ENCODE measurements around the gene NHSL2.

Gene NHSL2

GRCh38 chrX:71993371-71993770 lies 82.7 kb downstream of the NHSL2 start:
- no peak for DNase-seq

DNA sequence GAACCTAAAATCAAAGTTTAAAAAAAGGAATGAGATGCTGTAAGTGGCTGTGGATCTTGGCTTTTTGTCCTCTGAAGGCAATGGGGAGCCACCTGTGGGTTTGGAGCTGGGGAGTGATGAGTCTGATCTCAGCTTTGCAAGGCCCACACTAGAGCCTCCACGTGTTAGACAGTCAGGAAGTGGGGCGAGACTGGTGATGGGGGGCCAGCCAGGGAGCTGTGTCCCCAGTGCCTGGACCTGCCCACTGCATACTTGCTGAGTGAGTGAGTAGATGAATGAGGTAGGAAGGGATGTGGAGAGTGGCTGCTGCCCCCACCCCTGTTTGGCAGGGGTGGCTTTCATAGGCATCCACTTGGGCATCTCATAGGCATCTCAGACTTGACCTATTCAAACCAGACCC lies 84.0 kb downstream of the NHSL2 start:
- DNase-seq: no peak

GRCh38 chrX:71995122-71995521 lies 84.5 kb downstream of the NHSL2 start:
- no peak for DNase-seq

- DNase-seq: no peak
These were observed 85.5 kb downstream of the NHSL2 start for GRCh38 chrX:71996136-71996535.

DNA sequence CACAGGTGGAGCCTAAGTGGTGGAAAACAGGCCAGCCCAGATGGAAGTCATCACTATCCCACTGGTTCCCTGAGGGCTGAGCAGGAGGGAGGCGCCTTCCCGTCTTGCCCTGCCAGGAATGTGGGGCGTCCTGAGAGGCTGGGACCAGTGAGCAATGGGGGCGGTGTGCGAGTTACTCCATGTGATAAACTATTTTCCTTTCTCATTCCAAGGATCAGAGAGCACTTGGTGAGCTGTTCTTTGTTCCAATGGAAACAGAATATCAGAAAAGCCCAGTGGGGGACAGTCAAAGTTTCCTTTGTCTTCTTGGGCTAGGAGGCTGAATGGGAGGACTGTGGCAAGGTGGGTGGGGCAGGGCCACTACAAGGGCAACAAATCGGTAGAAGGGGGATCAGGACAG lies 86.2 kb downstream of the NHSL2 start:
- no peak for DNase-seq

DNA sequence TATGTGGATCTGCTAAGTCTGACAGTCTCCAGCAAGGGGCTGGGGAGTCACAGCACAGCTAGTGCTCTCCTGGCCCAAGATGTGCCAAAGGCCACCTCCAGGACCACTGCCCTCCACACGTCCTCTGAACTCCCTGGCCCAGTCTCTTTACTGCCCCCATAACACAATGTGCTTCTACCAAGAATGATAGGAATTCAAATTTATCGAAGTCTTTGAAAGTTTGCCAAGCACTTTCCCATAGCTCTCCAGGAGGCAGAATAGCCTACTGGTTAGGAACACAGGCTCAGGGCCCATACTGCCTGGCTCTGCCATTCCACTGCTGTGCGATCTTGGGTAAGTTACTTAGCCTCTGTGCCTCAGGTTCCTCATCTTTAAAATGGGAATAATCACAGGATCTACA lies 86.7 kb downstream of the NHSL2 start:
- DNase-seq: no peak

- DNase-seq: no peak
These were observed 88.3 kb downstream of the NHSL2 start for GRCh38 chrX:71998836-71999509.

- no peak for DNase-seq
These were observed 88.9 kb downstream of the NHSL2 start for GRCh38 chrX:71999535-71999934.

- DNase-seq: no peak
These were observed 90.8 kb downstream of the NHSL2 start for GRCh38 chrX:72001471-72001870.

GRCh38 chrX:72001906-72002305 lies 91.3 kb downstream of the NHSL2 start:
- DNase-seq: no peak

- no peak for DNase-seq
These were observed 92.2 kb downstream of the NHSL2 start for GRCh38 chrX:72002875-72003274.

DNA sequence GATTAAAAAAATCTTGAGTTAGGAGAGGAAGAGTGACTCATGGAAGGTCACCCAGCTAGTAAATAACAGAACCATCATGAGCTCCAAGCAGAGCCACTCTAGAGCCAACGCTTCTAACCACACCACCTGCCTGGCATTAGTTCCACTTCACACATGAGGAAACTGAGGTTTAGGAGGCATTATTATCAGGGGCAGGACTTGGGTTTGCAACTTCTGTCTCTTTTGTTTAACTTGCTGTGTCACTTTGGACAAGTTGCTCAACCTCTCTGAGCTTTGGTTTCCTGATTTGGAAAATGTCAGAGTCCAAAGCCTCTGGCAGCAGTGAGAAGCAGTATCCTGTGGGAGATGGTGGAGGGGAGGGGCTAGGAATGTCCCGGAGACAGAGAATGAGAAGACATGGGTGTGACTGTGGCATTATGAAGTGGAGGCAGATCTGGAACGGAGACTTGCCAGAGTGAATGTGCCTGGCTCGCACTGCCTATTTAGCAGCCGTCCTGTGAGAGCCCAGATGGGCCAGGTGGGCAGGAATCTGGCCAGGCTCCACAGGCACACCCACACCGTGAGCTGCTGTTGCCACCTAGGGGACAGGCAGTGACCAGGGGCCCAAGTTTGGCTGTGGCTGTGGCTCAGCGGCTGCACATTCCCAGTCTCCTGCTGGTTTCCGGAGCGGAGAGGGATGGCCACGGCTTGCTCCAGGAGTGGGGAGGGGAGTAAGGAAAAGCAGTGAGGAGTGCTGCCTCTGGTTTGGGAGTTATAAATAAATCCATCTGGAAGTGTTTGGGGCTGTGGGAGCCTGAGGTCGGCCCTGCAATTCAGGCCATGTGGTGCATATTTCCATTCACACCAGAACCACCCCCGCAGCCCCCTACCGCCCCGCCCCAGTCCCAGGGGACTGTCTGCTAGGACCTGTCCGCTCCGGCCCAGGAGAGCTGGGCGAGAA lies 93.4 kb downstream of the NHSL2 start:
- peak; percentile 3 for DNase-seq

- DNase-seq: no peak
These were observed 94.4 kb downstream of the NHSL2 start for GRCh38 chrX:72005046-72005445.

GRCh38 chrX:72006461-72006860 lies 95.8 kb downstream of the NHSL2 start:
- DNase-seq: no peak

DNA sequence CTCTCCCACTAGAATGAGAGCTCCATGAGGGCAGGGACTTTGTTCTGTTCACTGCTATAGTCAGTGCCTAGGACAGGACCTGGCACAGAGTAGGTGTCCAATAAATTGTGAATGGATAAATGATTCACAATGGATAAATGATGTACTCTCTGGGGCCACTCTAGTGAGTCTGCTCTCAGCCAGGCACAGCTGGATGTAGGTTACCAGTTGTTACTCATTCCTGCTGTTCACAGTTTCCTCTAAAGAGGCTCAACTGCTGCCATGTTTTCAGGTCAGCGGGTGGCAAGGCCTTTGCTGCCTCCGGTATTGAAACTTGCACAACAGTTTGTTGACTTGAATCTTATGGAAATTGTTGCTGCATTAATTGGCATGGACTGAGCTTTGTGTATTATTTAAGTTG lies 99.1 kb downstream of the NHSL2 start:
- DNase-seq: no peak

GRCh38 chrX:72011734-72012133 lies 101.1 kb downstream of the NHSL2 start:
- DNase-seq: no peak

DNA sequence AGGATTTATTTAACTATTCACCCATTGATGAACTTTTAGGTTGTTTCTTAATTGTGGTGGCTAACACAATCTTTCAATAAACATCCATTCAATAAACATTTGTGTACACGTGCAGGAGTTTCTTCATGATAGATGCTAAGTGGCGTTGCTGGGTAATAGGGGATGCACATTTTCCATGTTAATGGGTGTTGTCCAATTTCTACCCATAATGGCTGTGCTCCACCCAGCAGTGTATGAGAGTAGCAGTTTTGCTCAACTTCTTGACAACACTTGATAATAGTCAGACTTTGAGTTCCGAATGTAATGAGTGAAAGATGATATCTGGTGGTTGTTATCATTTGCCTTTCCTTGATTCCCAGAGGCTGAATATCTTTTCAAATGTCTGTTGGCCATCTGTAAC lies 104.7 kb downstream of the NHSL2 start:
- DNase-seq: no peak

DNA sequence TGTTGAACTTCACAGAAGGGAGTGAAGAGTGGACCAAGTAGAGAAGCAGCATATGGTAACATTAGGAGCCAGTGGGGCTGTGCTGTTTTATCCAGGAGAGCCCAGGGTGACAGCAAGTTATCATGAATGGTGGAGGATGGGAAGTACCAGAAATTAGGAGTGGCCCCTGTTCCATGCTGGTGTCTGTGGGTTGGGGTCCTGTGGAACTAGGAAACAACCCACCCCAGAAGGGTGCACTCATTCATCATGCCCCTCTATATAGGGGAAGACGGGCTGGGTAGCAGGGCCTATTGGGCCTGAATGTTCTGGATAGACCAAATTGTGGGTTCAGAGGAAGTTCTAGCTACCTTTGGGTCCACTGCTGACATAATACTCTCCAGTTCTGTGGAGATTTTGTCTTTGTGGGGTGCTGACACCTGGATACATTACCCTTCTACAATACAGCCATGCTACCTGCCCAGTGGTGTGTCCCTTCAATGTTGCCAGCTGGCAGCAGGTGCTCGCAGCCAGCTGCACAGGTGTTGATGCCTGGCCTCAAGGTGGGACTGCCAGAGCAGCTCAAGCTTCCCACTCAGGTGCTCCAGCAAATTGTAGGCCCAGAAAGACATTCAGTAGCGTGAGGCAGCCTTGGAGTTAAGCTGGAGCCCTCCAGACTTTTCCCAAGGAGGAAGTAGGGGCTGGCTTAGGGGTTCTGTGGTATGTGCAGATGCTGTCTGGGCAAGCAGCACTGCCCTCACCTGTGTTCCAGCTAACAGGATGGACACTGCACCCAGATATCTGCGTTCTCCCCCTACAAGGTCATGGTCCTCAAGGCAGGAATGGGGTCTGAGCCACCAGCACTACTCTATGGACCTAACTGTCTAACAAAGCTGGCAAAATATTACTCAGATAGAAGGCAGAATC lies 106.5 kb downstream of the NHSL2 start:
- no peak for DNase-seq

DNA sequence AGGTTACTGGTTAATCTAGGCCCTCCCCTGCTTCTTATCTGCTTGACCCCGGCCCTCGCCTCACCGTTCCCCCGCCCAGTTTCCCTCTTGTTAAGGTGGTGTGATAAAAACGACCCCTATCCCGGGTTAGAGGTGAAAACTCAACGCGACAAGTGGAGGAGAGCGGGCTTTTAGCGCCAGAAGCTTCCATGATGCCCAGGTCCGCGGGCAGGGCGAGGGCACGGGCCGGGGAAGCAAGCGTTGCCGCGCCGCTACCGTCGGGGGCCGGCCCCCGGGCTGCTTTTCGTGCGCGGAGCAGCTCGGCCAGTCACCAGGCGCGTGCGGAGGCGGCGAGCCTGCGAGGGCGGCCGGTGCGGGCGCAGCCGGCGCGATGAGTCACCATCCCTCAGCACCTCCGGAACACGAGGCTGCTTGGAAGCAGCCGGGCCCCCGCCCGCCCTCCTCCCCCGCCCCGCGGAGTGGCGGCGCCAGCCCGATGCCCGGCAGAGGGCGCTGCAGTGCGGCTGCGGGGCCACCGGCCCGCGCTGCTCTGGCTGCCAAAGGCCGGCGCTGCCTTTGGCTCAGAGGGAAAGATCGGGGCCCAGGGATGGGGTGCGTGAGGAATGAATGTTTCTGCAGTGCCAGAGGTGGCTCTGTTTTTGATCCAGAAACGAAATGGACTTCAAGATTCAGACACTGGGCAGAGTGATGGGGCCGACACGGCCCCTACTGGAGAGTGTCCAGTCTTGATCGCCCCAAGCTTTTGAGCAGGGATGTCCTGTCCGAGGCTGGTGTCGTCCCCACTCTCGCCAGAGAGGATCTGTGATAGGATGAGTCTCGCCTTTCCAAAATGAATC lies 107.8 kb downstream of the NHSL2 start:
- peak; percentile 78 for DNase-seq

- DNase-seq: no peak
These were observed 108.8 kb downstream of the NHSL2 start for GRCh38 chrX:72019487-72019886.

GRCh38 chrX:72020204-72020603 lies 109.6 kb downstream of the NHSL2 start:
- DNase-seq: no peak

- DNase-seq: no peak
These were observed 110.1 kb downstream of the NHSL2 start for GRCh38 chrX:72020788-72021187.
